HG03439 (cell line): Measurements from ENCODE around the gene LSM3.
A peak's percentile ranks its signal among the peaks of the same experiment; 100 is the strongest.

Experiments used
- ATAC-seq: cut with Tn5 transposase; IDR thresholded peaks from one replicate; pipeline ENCODE4 v1.9.1; 2021; ENCODE audit warnings: mild to moderate bottlenecking, moderate library complexity; ENCODE audit not compliant: unreplicated experiment

LSM3 gene

DNA sequence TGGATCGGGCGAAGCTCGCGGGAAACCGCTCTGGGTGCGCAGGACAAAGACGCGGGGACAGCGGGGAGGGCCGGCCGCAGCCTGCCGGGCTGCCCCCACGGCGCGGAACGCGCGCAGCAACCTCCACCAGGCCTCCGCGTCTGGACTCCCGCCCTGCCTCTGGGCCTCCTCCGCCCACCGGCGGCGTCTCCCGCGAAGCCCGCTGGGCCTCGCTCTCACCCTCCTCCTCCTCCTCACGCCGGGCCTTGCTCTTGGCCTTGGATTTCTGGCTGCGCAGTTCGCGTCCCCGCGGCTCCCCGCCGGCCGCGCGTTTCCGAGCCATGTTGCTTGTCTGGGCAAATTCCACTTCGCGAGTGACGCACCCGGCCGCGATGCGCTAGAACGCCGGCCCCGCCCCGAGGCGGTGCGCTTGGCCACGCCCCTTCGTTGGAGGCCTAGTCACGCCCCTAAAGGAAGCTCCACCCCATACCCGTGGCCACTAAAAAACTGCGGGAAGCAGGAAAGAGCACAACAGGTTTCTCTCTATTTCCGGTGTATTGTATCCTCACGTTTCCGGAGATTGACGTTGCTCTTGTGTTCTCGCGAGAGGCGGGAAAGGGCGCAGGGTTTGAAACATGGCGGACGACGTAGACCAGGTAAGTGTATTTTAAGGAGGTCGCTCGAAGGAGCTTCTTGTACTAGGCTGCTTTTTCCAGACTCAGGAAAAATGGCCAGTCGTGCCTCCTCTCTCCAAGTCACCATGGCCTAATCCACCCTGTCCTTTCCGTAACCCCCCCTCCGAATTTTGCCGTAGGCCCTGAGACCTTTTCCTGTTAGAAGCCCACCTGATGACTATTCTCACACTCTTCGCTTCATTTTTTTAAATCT, at the start of gene LSM3, which contains the start of gene XPC:
LSM3 (plus strand) TSS at position 571 of the 867 bp plus-strand sequence; CDS start at position 615, 44 bp downstream.
XPC (minus strand) TSS at position 355 of the 867 bp plus-strand sequence; CDS start at position 322, 33 bp downstream.
- ATAC-seq = peak; percentile 95

DNA sequence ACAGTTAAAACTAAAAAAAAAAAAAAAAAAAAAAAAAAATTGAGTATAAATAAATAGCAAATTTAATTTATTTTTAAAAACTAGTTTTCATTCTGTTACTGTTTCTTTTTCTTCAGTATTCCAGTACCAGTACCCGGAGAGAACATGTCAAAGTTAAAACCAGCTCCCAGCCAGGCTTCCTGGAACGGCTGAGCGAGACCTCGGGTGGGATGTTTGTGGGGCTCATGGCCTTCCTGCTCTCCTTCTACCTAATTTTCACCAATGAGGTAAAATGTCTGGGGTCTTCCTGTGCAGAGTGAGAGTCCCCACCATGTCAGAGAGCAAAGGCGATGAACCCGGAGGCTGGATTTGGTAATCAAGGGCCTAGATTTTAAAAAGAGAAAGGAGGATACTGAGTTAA, 49.3 kb upstream of the LSM3 start:
- ATAC-seq = no peak

DNA sequence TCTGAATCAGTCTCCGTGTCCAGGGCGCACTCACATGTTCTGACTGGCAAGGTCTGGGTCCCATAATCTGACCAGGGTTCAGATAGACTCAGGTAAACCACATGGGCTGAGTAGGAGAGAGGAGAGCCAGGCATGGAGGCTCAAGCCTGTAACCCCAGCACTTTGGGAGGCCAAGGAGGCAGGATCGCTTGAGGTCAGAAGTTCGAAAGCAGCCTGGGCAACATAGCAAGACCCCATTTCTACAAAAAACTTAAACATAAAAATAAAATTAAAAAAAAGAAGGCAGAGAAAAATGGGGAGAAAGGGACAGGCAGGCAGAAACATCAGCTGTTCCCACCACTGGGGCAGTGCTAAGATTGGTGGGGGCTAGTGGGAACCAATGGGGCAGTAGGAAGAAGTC, 48.4 kb upstream of the LSM3 start:
- ATAC-seq = no peak

DNA sequence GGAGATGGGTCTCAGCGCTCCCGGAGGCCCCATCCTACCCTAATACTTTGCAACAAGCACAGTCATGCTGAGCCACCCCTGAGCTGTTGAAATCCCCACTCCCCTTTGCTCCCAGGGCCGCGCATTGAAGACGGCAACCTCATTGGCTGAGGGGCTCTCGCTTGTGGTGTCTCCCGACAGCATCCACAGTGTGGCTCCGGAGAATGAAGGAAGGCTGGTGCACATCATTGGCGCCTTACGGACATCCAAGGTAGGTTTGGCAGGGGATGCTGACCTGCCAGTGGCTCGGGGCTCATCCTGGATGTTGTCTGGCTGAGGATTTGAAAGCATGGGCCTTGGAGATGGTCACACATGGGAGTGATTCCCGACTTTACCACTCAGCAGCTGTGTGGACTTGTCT, 47.9 kb upstream of the LSM3 start:
- ATAC-seq = no peak

DNA sequence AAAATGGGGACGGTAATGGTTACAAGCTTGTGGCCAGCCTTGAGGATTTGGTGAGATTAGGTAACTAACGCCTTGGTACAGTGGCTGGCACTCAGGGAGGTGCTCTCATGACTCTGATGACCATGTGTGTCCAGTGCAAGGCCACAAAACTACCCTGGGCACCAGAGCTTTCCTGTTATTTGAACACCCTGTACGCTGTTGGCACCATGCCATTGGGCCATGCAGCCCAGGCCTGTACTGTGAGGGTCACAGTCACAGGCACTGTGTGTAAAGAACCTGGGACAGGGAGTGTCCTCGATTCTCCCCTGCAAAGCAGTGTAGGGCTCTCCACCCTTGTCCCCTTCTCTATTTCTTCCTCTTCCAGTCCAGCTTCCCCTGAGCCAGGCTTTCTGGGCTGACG, 47.5 kb upstream of the LSM3 start:
- no peak for ATAC-seq

DNA sequence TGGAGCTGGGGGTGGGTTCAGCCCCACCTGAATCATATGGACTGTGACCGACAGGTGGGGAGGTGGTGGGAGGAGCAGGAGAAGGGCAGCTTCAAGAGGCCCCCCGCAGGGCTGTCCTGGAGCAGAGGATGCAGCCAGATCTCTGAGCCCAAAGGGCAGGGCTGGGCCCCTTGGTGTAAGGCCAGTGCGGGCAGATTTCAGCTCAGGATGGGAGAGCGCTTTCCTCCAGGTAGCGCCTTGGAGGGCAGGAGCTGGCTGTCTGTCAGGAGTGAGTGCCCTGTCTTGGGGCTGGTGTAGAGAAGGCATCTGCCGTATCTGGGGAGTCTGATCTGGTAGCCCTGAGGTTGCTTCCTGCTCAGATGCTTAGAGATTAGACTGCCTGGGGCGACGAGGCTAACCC, 46.5 kb upstream of the LSM3 start:
- ATAC-seq = no peak

DNA sequence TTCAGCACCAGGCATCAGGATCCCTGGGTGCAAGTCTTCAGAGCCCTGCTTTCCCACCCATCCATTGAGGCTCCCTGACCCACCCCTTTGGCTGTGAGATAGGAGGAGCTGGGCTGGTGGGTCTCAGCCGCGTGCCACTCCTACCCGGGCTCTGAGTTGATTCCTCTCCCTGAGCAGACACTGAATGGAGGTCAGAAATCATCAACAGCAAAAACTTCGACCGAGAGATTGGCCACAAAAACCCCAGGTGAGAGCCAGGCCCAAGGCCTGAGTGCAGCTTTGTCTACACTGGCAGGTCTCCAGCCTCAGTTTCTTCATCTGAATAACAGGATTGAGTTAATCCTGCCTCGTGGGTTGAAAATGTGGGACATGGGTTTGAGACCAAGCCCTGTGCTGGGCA, 45.9 kb upstream of the LSM3 start:
- no peak for ATAC-seq

DNA sequence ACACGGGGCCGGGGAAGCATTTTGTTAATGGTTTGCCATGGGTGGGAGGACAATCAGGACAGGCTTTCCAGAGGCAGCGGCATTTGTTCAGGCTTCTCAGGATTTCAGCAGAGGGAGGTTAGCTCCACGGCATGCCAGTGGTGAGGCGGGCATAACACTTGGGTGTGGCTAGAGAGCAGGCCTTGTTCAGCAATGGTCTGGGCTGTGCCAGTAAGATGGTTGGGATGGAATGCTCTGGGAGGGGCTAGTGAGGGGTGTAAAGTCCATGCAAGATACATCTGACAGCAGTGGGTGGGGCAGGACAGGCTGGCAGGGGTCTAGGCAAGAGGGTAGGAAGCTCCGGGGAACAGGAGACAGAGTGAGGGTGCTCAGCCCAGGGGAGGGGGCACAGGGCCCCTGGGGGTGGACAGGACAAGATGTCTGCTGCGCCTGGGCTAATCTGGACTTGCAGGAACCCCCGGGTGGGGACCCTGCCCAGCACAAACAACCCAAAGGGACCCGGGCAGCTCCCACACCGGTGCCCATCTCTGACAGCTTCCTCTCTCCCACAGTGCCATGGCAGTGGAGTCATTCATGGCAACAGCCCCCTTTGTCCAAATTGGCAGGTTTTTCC, 45.3 kb upstream of the LSM3 start:
- ATAC-seq = no peak

DNA sequence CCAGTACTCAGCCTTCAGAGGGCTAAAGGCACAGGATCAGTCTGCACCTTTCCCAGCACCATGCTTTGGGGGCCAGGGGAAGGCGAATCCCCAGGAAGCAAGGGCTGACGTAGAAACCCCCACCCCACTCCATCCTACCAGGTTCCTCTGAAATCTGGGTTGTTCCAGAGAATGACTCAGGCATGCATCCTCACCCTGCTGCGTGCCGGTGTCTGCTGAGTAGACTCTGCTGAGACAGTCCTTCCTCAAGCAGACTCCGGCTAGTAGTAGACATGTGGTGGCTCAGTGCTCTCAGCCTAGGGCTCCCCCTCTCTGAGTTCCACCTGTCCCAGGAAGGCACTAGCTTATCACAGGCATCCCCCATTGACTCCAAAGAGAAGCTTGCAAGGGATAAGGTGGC, 44.7 kb upstream of the LSM3 start:
- ATAC-seq = no peak

DNA sequence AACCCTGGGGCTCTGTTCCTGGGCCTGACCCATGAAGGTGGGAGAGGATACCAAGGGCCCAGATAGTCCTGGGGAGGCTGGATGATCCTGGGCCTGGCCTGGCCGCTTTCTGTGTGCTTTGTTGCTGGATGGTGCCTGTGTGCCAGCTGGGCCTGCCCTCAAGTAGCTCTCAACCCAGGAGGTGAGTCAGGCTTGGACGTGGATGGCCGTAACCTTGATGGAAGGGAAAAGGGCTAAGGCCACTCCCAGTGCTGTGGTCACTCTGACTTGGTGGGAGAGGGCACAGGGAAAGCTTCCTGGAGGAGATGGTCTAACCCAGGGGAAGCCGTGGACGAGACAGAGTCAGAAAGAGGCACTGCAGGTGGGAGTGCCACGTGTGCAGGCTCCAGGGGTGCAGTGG, 44.3 kb upstream of the LSM3 start:
- no peak for ATAC-seq

DNA sequence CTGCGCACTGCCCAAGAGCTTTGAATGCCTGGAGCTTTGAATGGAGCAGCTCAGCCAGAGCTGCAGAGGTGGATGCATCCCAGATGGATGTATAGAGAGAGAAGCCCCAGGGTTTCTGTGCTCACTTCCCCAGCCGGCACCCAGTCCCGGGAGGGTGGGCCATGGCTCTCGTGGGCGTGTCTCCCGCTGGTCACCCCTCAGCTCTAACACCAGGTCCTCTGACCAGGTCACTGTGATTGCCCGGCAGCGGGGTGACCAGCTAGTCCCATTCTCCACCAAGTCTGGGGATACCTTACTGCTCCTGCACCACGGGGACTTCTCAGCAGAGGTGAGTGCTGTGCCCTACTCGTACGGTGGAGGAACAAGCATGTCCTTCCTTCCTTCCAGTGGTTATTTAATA, 43.0 kb upstream of the LSM3 start:
- no peak for ATAC-seq

DNA sequence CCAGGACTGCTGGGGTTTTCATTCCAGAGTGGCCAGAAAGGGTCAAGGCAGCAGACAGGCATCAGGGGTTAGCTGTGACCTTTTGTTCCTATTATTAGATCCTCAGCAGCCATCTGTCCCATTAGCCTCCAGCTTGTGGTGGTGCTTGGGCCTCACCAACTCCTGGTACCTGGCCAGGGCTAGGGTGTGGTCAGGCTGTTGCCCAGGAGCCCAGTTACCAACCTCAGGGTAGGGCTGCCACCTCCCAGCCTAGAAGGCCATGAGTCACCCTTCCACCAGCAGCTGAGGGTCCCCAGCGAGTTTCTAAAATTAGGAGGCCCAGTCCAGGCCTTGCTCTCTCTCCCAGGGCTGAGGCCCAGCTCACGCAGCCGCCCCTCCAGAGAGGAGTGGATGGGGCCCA, 41.6 kb upstream of the LSM3 start:
- no peak for ATAC-seq

DNA sequence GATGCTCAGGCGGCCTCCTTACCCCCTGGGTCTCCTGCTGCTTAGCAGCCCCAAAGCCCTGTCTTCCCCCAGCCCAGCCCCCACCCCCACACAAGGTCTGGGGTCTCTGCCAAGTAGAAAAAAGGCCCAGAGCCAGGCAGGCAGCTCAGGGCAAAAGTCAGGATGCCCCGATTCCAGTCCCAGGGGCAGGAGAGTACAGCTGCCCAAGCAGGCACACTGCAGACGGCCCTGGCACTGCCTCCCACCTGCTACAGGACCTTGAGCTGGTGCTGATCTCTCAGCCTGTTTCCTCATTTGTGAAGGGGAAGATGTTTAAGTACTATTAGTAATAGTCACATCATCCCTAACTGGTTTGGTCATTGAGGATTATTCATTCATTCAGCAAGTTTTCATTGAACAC, 41.2 kb upstream of the LSM3 start:
- ATAC-seq = no peak

DNA sequence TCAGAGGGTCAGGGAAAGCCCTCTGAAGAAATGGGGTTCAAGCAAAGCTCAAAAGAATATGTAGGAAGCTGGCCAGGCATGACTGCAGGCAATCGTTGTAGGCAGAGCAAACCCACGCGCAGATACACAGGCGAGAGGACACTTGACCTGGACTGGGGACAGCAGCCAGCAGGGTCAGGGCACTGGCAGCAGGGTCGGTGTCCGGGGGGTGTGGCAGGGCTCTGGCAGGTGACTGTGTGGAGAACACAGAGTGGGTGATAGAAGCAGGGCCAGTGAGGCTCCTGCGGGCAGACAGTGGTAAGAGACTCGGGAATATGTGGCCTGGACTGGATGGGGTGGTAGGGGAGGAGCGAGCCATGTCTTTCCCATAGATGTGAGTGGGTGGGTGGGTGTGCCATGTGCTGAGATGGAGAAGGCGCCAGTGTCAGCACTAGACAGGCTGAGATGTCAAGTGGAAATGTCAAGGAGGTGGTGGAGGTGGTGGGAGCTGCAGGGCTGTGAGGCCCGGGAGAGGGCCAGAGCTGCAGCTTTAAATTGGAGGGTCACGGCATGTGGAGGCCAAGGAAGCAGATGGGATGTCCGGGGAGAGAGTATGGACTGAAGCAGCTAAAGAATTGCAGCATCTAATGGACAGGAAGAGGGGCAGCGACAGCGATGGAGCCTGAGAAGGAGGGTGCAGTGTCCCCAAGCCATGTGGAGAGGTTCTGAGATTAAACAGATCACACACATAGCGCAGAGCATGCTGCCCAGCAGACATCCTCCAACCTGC, 40.3 kb upstream of the LSM3 start:
- no peak for ATAC-seq

DNA sequence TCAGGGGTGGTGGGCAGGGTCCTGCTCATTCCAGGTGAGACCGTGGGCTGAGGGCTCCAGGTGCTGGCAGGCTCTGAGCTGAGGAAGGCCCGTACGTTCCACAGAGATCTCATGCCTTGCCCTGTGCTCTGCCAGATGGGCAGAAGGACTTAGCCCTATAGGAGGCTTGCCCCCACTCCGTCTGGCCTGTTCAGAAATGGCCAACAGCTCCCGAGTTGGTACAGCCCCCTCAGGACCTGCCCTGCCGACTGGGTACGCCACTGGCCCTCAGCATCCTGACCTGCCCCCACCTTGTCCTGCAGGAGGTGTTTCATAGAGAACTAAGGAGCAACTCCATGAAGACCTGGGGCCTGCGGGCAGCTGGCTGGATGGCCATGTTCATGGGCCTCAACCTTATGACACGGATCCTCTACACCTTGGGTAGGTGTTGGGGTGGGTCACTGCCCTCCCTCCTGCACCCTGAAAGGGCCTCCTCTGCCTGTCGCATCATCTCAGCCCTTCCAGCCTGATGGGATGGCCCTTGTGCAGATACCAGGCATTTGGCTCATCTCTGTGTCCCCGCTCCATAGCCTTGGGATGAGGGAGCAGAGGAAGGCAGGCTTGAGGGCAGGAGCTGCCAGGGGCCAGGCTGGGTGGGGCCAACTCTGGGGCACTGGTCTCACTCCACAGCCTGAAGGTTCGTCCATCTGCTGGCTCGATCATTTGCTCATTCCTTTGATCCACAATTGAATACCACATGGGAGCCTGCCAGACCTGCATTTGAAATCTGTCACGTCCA, 39.5 kb upstream of the LSM3 start:
- ATAC-seq = no peak

DNA sequence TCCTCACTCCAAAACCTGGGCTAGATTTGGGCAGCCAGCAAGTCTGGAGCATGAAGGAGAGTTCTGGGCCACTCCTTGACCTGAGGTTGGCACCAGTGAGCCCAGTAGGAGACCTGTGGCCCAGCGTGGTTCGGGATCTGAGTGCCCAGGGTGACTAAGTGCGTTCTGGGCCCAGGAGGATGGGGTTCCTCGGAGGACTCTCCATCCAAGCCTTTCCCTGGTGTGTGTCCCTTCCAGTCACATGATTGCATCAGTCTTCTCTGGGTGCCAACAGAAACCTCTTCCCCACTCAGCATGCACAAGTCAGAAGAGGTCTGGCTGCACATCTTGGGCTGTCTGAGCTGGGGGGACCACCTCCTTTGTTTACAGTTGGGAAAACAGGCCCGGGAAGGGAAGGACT, 38.8 kb upstream of the LSM3 start:
- ATAC-seq = no peak

DNA sequence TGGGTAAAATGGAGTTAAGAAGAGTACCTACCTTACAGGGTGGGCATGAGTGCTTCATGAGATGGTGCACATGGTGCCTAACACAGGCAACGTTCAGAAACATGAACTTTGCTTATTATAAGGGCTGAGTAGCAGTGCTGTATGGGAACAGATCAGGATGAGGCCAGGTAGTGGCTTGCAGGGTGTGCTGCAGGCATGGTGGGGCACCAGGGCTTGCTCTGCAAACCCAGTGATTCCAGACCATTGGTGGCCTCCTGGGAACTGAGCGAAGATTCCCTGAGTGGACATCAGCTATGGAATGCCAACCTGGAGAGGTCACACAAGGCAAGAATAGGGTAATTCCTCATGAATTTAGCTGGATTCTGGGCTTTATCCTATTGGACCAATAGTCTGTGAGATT, 37.9 kb upstream of the LSM3 start:
- ATAC-seq = no peak

DNA sequence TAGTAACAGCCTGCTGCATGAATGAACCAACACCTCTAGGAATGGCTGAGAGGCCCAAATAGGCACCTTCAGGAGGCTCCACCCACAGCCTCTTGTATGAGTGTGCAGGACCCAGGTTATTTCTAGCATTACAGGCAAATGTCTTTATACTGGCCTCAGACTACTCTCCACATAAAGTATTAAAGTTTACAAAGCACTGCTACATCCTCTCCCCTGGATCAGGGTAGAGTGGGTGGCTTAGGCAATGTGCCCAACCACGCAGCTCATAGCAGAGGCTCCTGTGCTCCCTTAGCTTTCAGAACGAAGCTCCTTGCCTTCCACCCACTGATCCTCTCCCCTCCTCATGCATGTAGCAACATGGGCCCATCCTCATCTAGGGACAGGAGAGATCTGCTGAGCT, 37.5 kb upstream of the LSM3 start:
- no peak for ATAC-seq

DNA sequence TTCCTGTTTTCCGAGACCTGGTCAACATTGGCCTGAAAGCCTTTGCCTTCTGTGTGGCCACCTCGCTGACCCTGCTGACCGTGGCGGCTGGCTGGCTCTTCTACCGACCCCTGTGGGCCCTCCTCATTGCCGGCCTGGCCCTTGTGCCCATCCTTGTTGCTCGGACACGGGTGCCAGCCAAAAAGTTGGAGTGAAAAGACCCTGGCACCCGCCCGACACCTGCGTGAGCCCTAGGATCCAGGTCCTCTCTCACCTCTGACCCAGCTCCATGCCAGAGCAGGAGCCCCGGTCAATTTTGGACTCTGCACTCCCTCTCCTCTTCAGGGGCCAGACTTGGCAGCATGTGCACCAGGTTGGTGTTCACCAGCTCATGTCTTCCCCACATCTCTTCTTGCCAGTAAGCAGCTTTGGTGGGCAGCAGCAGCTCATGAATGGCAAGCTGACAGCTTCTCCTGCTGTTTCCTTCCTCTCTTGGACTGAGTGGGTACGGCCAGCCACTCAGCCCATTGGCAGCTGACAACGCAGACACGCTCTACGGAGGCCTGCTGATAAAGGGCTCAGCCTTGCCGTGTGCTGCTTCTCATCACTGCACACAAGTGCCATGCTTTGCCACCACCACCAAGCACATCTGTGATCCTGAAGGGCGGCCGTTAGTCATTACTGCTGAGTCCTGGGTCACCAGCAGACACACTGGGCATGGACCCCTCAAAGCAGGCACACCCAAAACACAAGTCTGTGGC, 36.8 kb upstream of the LSM3 start:
- ATAC-seq = no peak

DNA sequence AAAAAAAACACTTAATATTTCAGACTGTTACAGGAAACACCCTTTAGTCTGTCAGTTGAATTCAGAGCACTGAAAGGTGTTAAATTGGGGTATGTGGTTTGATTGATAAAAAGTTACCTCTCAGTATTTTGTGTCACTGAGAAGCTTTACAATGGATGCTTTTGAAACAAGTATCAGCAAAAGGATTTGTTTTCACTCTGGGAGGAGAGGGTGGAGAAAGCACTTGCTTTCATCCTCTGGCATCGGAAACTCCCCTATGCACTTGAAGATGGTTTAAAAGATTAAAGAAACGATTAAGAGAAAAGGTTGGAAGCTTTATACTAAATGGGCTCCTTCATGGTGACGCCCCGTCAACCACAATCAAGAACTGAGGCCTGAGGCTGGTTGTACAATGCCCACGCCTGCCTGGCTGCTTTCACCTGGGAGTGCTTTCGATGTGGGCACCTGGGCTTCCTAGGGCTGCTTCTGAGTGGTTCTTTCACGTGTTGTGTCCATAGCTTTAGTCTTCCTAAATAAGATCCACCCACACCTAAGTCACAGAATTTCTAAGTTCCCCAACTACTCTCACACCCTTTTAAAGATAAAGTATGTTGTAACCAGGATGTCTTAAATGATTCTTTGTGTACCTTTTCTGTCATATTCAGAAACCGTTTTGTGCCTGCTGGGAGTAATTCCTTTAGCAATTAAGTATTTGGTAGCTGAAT, 35.9 kb upstream of the LSM3 start:
- ATAC-seq = no peak
